HG03457 (cell line): ENCODE measurements around the gene RBM33.

Experiments used
- ATAC-seq: cut with Tn5 transposase; IDR thresholded peaks from one replicate; pipeline ENCODE4 v1.9.1; 2021; ENCODE audit warnings: moderate number of reproducible peaks; ENCODE audit not compliant: unreplicated experiment

Gene RBM33

GRCh38 chr7:155744971-155745683, 100.7 kb downstream of the RBM33 start:
- ATAC-seq, result no peak

- ATAC-seq, result no peak
Observed at GRCh38 chr7:155745737-155746136, 101.3 kb downstream of the RBM33 start.

GRCh38 chr7:155746188-155746587, 101.7 kb downstream of the RBM33 start:
- ATAC-seq, result no peak

- ATAC-seq, result no peak
Observed at GRCh38 chr7:155747209-155747608, 102.7 kb downstream of the RBM33 start.

GRCh38 chr7:155749578-155749977, 105.1 kb downstream of the RBM33 start:
- ATAC-seq, result no peak

GRCh38 chr7:155750255-155751125, 106.0 kb downstream of the RBM33 start:
- no peak for ATAC-seq

- no peak for ATAC-seq
Observed at GRCh38 chr7:155751409-155751808, 106.9 kb downstream of the RBM33 start.

GRCh38 chr7:155752756-155753445, 108.4 kb downstream of the RBM33 start:
- ATAC-seq, result peak; percentile 43

GRCh38 chr7:155753446-155753965, 109.0 kb downstream of the RBM33 start:
- ATAC-seq, result no peak

GRCh38 chr7:155754165-155754564, 109.7 kb downstream of the RBM33 start:
- no peak for ATAC-seq

GRCh38 chr7:155755026-155755425, 110.6 kb downstream of the RBM33 start:
- ATAC-seq, result no peak

- ATAC-seq, result no peak
Observed at GRCh38 chr7:155756322-155756721, 111.9 kb downstream of the RBM33 start.

GRCh38 chr7:155758348-155758747, 113.9 kb downstream of the RBM33 start:
- ATAC-seq, result no peak

- ATAC-seq, result no peak
Observed at GRCh38 chr7:155759740-155760430, 115.4 kb downstream of the RBM33 start.

GRCh38 chr7:155761162-155761561, 116.7 kb downstream of the RBM33 start:
- ATAC-seq, result no peak

GRCh38 chr7:155762036-155762435, 117.6 kb downstream of the RBM33 start:
- ATAC-seq, result no peak

GRCh38 chr7:155762655-155763054, 118.2 kb downstream of the RBM33 start:
- no peak for ATAC-seq

GRCh38 chr7:155763122-155763521, 118.7 kb downstream of the RBM33 start:
- ATAC-seq, result no peak

- peak; percentile 73 for ATAC-seq
Observed at GRCh38 chr7:155763691-155764437, 119.4 kb downstream of the RBM33 start.

GRCh38 chr7:155764438-155764793, 120.0 kb downstream of the RBM33 start:
- ATAC-seq, result peak; percentile 46
